GM12878 (cell line): ENCODE measurements around the gene NLRP6. TPM values are rescaled to one million over a fixed set of nuclear protein-coding genes. Genes with fewer than 3 reads are reported as not detected.
A peak's percentile ranks its signal among the peaks of the same experiment; 100 is the strongest.

Experiments
- ATAC-seq: fragments of 200-7000 bp; cut with Tn5 transposase; 3 replicates; pipeline ENCODE4 v1.9.1; 2020; ENCODE audit warnings: mild to moderate bottlenecking, moderate library complexity
- BruUV-seq: library from RNA; stranded (reverse); fragments of 400-500 nt; replicated peaks from 2 replicates; lab custom pipeline; 2021; lab: Mats Ljungman, UMichigan
- CTCF ChIA-PET: fragments of 300-600 bp; sonication (Branson Sonifier 250); formaldehyde crosslinking; extraction: SDS; loops from one replicate; lab custom pipeline; 2021; ENCODE audit warnings: inconsistent platforms; lab: Yijun Ruan, JAX
- POLR2A ChIA-PET: fragments of 350-600 bp; formaldehyde crosslinking; extraction: SDS; loops from one replicate; lab custom pipeline; 2021; ENCODE audit warnings: inconsistent platforms; lab: Charles Lee
- RAD21 ChIA-PET: fragments of 300-600 bp; sonication (Branson Sonifier 250); formaldehyde crosslinking; loops from one replicate; lab custom pipeline; 2023; ENCODE audit warnings: antibody characterized with exemption; ENCODE audit not compliant: unreplicated experiment; lab: Charles Lee
- SMC1A ChIA-PET: fragments of 300-600 bp; sonication (Branson Sonifier 250); formaldehyde crosslinking; loops from one replicate; lab custom pipeline; 2023; ENCODE audit not compliant: unreplicated experiment, uncharacterized antibody; lab: Charles Lee
- DNase-seq: peaks from one replicate; pipeline ENCODE4 v3.0.0-alpha.2; 2011; ENCODE audit warnings: low read depth, low spot score
- FAIRE-seq: peaks from 3 replicates; lab custom pipeline; 2011; peaks lifted over from hg19 to GRCh38; lab: Jason Lieb, UNC
- H2AFZ ChIP-seq: 2 replicates; pipeline ENCODE4 v1.6.0; 2011; ENCODE audit warnings: low read depth, low read length, control low read depth; ENCODE audit not compliant: control insufficient read depth
- H3K27ac ChIP-seq: 2 replicates; pipeline ENCODE4 v1.5.1; 2011; ENCODE audit warnings: control low read depth; ENCODE audit not compliant: control insufficient read depth, insufficient read depth
- H3K27me3 ChIP-seq, 2 experiments: replicated peaks in 1 of 2; 2 replicates each; pipeline versions ENCODE4 v1.6.0 to v1.6.1; 2011; ENCODE audit warnings: low read length in 1 of 2; ENCODE audit not compliant: control insufficient read depth in 2 of 2, insufficient read depth in 2 of 2
- H3K36me3 ChIP-seq, 2 experiments: 2 replicates each; pipeline ENCODE4 v1.5.1; 2011; ENCODE audit warnings: low read length in 1 of 2; ENCODE audit not compliant: control insufficient read depth in 2 of 2, insufficient read depth in 2 of 2
- H3K4me1 ChIP-seq: 2 replicates; pipeline ENCODE4 v1.6.1; 2011; ENCODE audit warnings: mild to moderate bottlenecking, low read length, moderate library complexity, mixed read lengths; ENCODE audit not compliant: control insufficient read depth, insufficient read depth
- H3K4me2 ChIP-seq: 2 replicates; pipeline ENCODE4 v1.6.0; 2011; ENCODE audit warnings: control low read depth; ENCODE audit not compliant: control insufficient read depth, insufficient read depth
- H3K4me3 ChIP-seq: fragments of 200-600 bp; sonication (generic); 2 replicates; pipeline ENCODE4 v1.5.1; 2016
- H3K79me2 ChIP-seq: 2 replicates; pipeline ENCODE4 v1.6.0; 2011; ENCODE audit warnings: low read length; ENCODE audit not compliant: control insufficient read depth, insufficient read depth
- H3K9ac ChIP-seq: 2 replicates; pipeline ENCODE4 v1.8.0; 2011; ENCODE audit warnings: low read length, control low read depth, mixed read lengths; ENCODE audit not compliant: control insufficient read depth, insufficient read depth
- H3K9me3 ChIP-seq: replicated peaks from 3 replicates; pipeline ENCODE4 v1.5.1; 2011; ENCODE audit warnings: mild to moderate bottlenecking, low read length; ENCODE audit not compliant: control insufficient read depth, insufficient read depth
- H4K20me1 ChIP-seq: 2 replicates; pipeline ENCODE4 v1.6.0; 2011; ENCODE audit not compliant: control insufficient read depth, insufficient read depth
- BHLHE40 ChIP-seq, 2 experiments: fragments of 450-650 bp in 1 of 2; IDR thresholded peaks; 2 replicates each; pipeline ENCODE4 v1.6.1; 2011 to 2017; ENCODE audit warnings: low read depth in 2 of 2, borderline replicate concordance in 1 of 2, improper control_type of control experiment in 1 of 2, low read length in 1 of 2, mild to moderate bottlenecking in 1 of 2
- MLLT1 ChIP-seq: fragments of 450-650 bp; IDR thresholded peaks from 2 replicates; pipeline ENCODE4 v1.6.1; 2016; ENCODE audit warnings: mild to moderate bottlenecking
- MXI1 ChIP-seq: fragments of 150-350 bp; IDR thresholded peaks from 2 replicates; pipeline ENCODE4 v1.6.1; 2011; ENCODE audit warnings: low read depth, mild to moderate bottlenecking, inconsistent platforms, low read length, improper control_type of control experiment
- MYB ChIP-seq: fragments of 150-350 bp; IDR thresholded peaks from 2 replicates; pipeline ENCODE4 v1.6.1; 2014; ENCODE audit warnings: mild to moderate bottlenecking, low read depth, low read length, borderline replicate concordance
- NR2F1 ChIP-seq: fragments of 450-650 bp; conservative IDR thresholded peaks from 2 replicates; pipeline ENCODE4 v1.6.1; 2017; ENCODE audit warnings: mild to moderate bottlenecking
- RELB ChIP-seq: fragments of 450-650 bp; IDR thresholded peaks from 2 replicates; pipeline ENCODE4 v1.6.1; 2017; ENCODE audit warnings: low read depth, mild to moderate bottlenecking, moderate library complexity
- SPI1 ChIP-seq: IDR thresholded peaks from 2 replicates; pipeline ENCODE4 v1.6.1; 2011; ENCODE audit warnings: low read depth, mild to moderate bottlenecking, low read length, moderate library complexity, borderline replicate concordance; ENCODE audit not compliant: insufficient read depth
- SUPT20H ChIP-seq: IDR thresholded peaks from 2 replicates; pipeline ENCODE4 v1.6.1; 2011; ENCODE audit warnings: low read depth, mild to moderate bottlenecking, low read length, moderate library complexity, borderline replicate concordance; ENCODE audit not compliant: control insufficient read depth
- ZBTB33 ChIP-seq: fragments of 450-650 bp; IDR thresholded peaks from 2 replicates; pipeline ENCODE4 v1.6.1; 2017; ENCODE audit warnings: mild to moderate bottlenecking
- ZNF274 ChIP-seq: IDR thresholded peaks from one replicate; pipeline ENCODE4 v1.8.0; 2011; ENCODE audit not compliant: insufficient read length, insufficient read depth
- ZNF384 ChIP-seq: IDR thresholded peaks from 2 replicates; pipeline ENCODE4 v1.6.1; 2012; ENCODE audit warnings: low read depth, mild to moderate bottlenecking, low read length, improper control_type of control experiment, borderline replicate concordance
- WGBS: methylation state at CpG from one replicate; pipeline ENCODE4 v1.1.6; 2016; ENCODE audit warnings: low lambda C conversion rate; ENCODE audit not compliant: insufficient replicate concordance, insufficient coverage; ENCODE audit errors: missing lambda C conversion rate; 5-methylcytosine and 5-hydroxymethylcytosine counted together
- in situ Hi-C: fragments of 300-500 bp; cut with MboI; formaldehyde crosslinking; loops from 9 replicates; pipeline ENCODE4 v1.14.3; 2018; ENCODE audit warnings: mixed read lengths
- intact Hi-C: fragments of 100-400 bp; cut with micrococcal nuclease; formaldehyde crosslinking; loops from one replicate; pipeline ENCODE4 v1.14.2; 2022; ENCODE audit not compliant: unreplicated experiment
- polyA plus RNA-seq, 11 experiments: library from polyadenylated mRNA; depleted of rRNA in 4 of 11; unstranded in 6 of 11; stranded (reverse) in 5 of 11; fragments of >200 nt; fragmentation: Nextera tagmentation in 4 of 11; fragmentation: Illumina TruSeq in 1 of 11; extraction: Ambion mirVana in 4 of 11; extraction: Trizol in 1 of 11; gene quantifications; 1 replicate in 1 of 11; 2 replicates in 10 of 11; pipeline versions ENCODE4 v1.2.1 to v1.2.3, GENCODE V29; 2011 to 2016; ENCODE audit warnings: inconsistent platforms in 2 of 11, missing spikeins in 2 of 11, low read depth in 1 of 11
- total RNA-seq, 4 experiments: library from RNA; depleted of rRNA in 3 of 4; stranded (reverse); fragments of >200 nt in 3 of 4; fragmentation: Illumina TruSeq in 1 of 4; extraction: Trizol in 1 of 4; gene quantifications; 2 replicates each; pipeline versions ENCODE4 v1.2.1 to v1.2.3, GENCODE V29; 2013 to 2021

The NLRP6 gene
- total and polyA plus RNA-seq, 10 of the 15 experiments (the other 5 are each of a cell fraction or from before 2014, with no cell fraction given) = 0.03 to 0.11 TPM; not detected in 8

GRCh38 chr11:312092-312816 lies 34.0 kb downstream of the NLRP6 start:
- ATAC-seq = no peak
- H2AFZ ChIP-seq = no peak overlapping the region; the same call in 1 of the 2 replicates
- H3K4me3 ChIP-seq = peak overlapping the region; percentile 75
- TF ChIP-seq SPI1 (peak; percentile 55; the same call in 1 of the 2 replicates), RELB (no peak), SUPT20H (no peak), ZNF274 (no peak), ZNF384 (peak; percentile 72; the same call in 1 of the 2 replicates), ZBTB33 (no peak), NR2F1 (peak; percentile 62), MXI1 (no peak), MYB (no peak), MLLT1 (peak; percentile 55; the same call in 1 of the 2 replicates), BHLHE40 (IDR thresholded peaks at IDR 0.05; ENCODE audit: borderline replicate concordance in 1 of 2, low read depth in 2 of 2, low read length in 1 of 2) (no peak)
- H3K9me3 ChIP-seq = no peaks in the 10 kb centered on the region
- peaks cover 2 to 5% of the 10 kb centered on the region in 2 experiments; a peak in 3 of 4 replicates for H3K36me3 ChIP-seq
- peaks cover 79% of the 10 kb centered on the region for H3K79me2 ChIP-seq
- ChIA-PET SMC1A (interaction anchor here (0.9 to 2.7 kb wide), 6 partner anchors 17 to 61 kb away, joined by 5 to 19 read pairs (median 8); no protein-coding TSS in a partner anchor), RAD21 (interaction anchor here (0.6 to 2.6 kb wide), 10 partner anchors 15 to 75 kb away, joined by 3 to 33 read pairs (median 7); partner anchors contain the start of gene PSMD13), POLR2A (interaction anchor here (0.5 to 2.2 kb wide), 11 partner anchors 15 to 469 kb away, joined by 3 to 30 read pairs (median 7); partner anchors contain the start of genes BET1L and RIC8A), CTCF (interaction anchor here (0.5 to 2.6 kb wide), 11 partner anchors 10 to 273 kb away, joined by 3 to 24 read pairs (median 4); no protein-coding TSS in a partner anchor)
- no peaks in the 10 kb centered on the region; a peak in 1 of 4 replicates for H3K27me3 ChIP-seq
- no peak for DNase-seq
- intact Hi-C loops (loop anchor here (2.0 kb wide), 2 partner anchors 43 kb away; no protein-coding TSS in a partner anchor), in situ Hi-C loops (no loop called here)
- H3K4me1 ChIP-seq = peaks cover 13% of the 10 kb centered on the region
- no TSS peak for BruUV-seq
- peak overlapping the region; percentile 99 for H3K9ac ChIP-seq
- peak overlapping the region; percentile 88 for H3K4me2 ChIP-seq
- H4K20me1 ChIP-seq = no peaks in the 10 kb centered on the region
- H3K27ac ChIP-seq = peak overlapping the region; percentile 98
- WGBS = 85% methylated on average over 13 of the region's 14 CpGs
- FAIRE-seq = no peak
